AG10803 (cell line): ENCODE measurements around the gene BRIX1.

Source experiments
- DNase-seq: peaks from one replicate; pipeline ENCODE4 v3.0.0; 2010; ENCODE audit warnings: low read depth
- H3K4me3 ChIP-seq: 2 replicates; pipeline ENCODE4 v1.5.1; 2011; ENCODE audit warnings: mild to moderate bottlenecking, low read length, control low read depth
- CTCF ChIP-seq: conservative IDR thresholded peaks from 2 replicates; pipeline ENCODE4 v1.5.1; 2011; ENCODE audit warnings: mild to moderate bottlenecking, low read length, control low read depth, inconsistent platforms

The BRIX1 gene

GRCh38 chr5:34881246-34881645 lies 34.3 kb upstream of the BRIX1 start:
- no peak for DNase-seq
- TF ChIP-seq CTCF, result no peak

GRCh38 chr5:34886392-34887119 lies 29.0 kb upstream of the BRIX1 start:
- H3K4me3 ChIP-seq, result no peak overlapping the region
- no peak for DNase-seq
- no peak for TF ChIP-seq CTCF

More at GRCh38 chr5:34881246-34881645, 34.3 kb upstream of the BRIX1 start:
- H3K4me3 ChIP-seq, result no peak overlapping the region

GRCh38 chr5:34889394-34889793 lies 26.1 kb upstream of the BRIX1 start:
- no peak for TF ChIP-seq CTCF
- no peak overlapping the region for H3K4me3 ChIP-seq
- DNase-seq, result no peak

GRCh38 chr5:34891981-34892380 lies 23.5 kb upstream of the BRIX1 start:
- peak; percentile 98 for DNase-seq
- no peak overlapping the region for H3K4me3 ChIP-seq
- no peak for TF ChIP-seq CTCF

- TF ChIP-seq CTCF, result no peak
- DNase-seq, result no peak
- H3K4me3 ChIP-seq, result no peak overlapping the region
These were observed 23.1 kb upstream of the BRIX1 start for GRCh38 chr5:34892414-34892813.

GRCh38 chr5:34894716-34895115 lies 20.8 kb upstream of the BRIX1 start:
- no peak for TF ChIP-seq CTCF
- no peak overlapping the region for H3K4me3 ChIP-seq
- DNase-seq, result no peak

GRCh38 chr5:34895641-34896419 lies 19.7 kb upstream of the BRIX1 start:
- TF ChIP-seq CTCF, result no peak

More at GRCh38 chr5:34895641-34896419, 19.7 kb upstream of the BRIX1 start:
- H3K4me3 ChIP-seq, result no peak overlapping the region
- peak; percentile 38 for DNase-seq
